ENCODE measurements around the gene FAM209B. TPM values are rescaled to one million over a fixed set of nuclear protein-coding genes. Genes with fewer than 3 reads are reported as not detected.
A peak's percentile ranks its signal among the peaks of the same experiment; 100 is the strongest.

FAM209B gene
- total RNA-seq, 4 donors from 2014 or later: 0.61 to 1.5 TPM; not detected in 2

- WGBS, 2 donors: 78 to 85% methylated on average over 4 of the region's 4 CpGs
- DNase-seq (ENCODE audit: low spot score in 2 of 2): no peak
- H3K4me3 ChIP-seq (ENCODE audit: low read depth, poor library complexity, severe bottlenecking): no peak overlapping the region
- no peak for TF ChIP-seq CTCF (IDR thresholded peaks at IDR 0.05)
- no peak for TF ChIP-seq POLR2A (IDR thresholded peaks at IDR 0.05)
- intact Hi-C loops (cut with DNase I; ENCODE audit: low total_unique reads): no loop called here
These were observed 32.5 kb downstream of the FAM209B start for GRCh38 chr20:56565511-56565910.

GRCh38 chr20:56566621-56567020 lies 33.6 kb downstream of the FAM209B start:
- TF ChIP-seq CTCF (IDR thresholded peaks at IDR 0.05) (no peak), POLR2A (IDR thresholded peaks at IDR 0.05) (no peak)
- 52 to 56% methylated on average over 3 of the region's 3 CpGs for WGBS, 2 donors
- intact Hi-C loops (cut with DNase I; ENCODE audit: low total_unique reads): no loop called here
- DNase-seq (ENCODE audit: low spot score in 2 of 2): no peak
- no peak overlapping the region for H3K4me3 ChIP-seq (ENCODE audit: low read depth, poor library complexity, severe bottlenecking)

GRCh38 chr20:56570832-56571231 lies 37.8 kb downstream of the FAM209B start:
- H3K4me3 ChIP-seq (ENCODE audit: low read depth, poor library complexity, severe bottlenecking): no peak overlapping the region
- TF ChIP-seq CTCF (IDR thresholded peaks at IDR 0.05): no peak
- TF ChIP-seq POLR2A (IDR thresholded peaks at IDR 0.05): no peak
- DNase-seq (ENCODE audit: low spot score in 2 of 2): no peak
- 49 to 66% methylated on average over 2 of the region's 2 CpGs for WGBS, 2 donors
- intact Hi-C loops (cut with DNase I; ENCODE audit: low total_unique reads): no loop called here

GRCh38 chr20:56572172-56572571 lies 39.1 kb downstream of the FAM209B start:
- no peak for DNase-seq (ENCODE audit: low spot score in 2 of 2)
- TF ChIP-seq POLR2A (IDR thresholded peaks at IDR 0.05) (no peak), CTCF (IDR thresholded peaks at IDR 0.05) (no peak)
- WGBS, 2 donors: 80 to 81% methylated on average over 4 of the region's 4 CpGs
- intact Hi-C loops (cut with DNase I; ENCODE audit: low total_unique reads): no loop called here
- H3K4me3 ChIP-seq (ENCODE audit: low read depth, poor library complexity, severe bottlenecking): no peak overlapping the region

GRCh38 chr20:56573986-56574385 lies 40.9 kb downstream of the FAM209B start:
- intact Hi-C loops (cut with DNase I; ENCODE audit: low total_unique reads): no loop called here
- TF ChIP-seq POLR2A (IDR thresholded peaks at IDR 0.05) (no peak), CTCF (IDR thresholded peaks at IDR 0.05) (no peak)
- 56 to 57% methylated on average over 5 of the region's 5 CpGs for WGBS, 2 donors
- no peak overlapping the region for H3K4me3 ChIP-seq (ENCODE audit: low read depth, poor library complexity, severe bottlenecking)
- no peak for DNase-seq (ENCODE audit: low spot score in 2 of 2)

- WGBS, 2 donors: 54 to 59% methylated on average over 10 of the region's 10 CpGs
- intact Hi-C loops (cut with DNase I; ENCODE audit: low total_unique reads): no loop called here
- no peak for TF ChIP-seq CTCF (IDR thresholded peaks at IDR 0.05)
- no peak for TF ChIP-seq POLR2A (IDR thresholded peaks at IDR 0.05)
- no peak overlapping the region for H3K4me3 ChIP-seq (ENCODE audit: low read depth, poor library complexity, severe bottlenecking)
- DNase-seq (ENCODE audit: low spot score in 2 of 2): peak; percentile 62 to 88
These were observed 41.6 kb downstream of the FAM209B start for GRCh38 chr20:56574531-56575142.
